Gastrocnemius medialis (tissue), 4 donors: ENCODE results near the gene JAM3. TPM values are rescaled to one million over a fixed set of nuclear protein-coding genes. Genes with fewer than 3 reads are reported as not detected.

Experiments
- ATAC-seq, 2 donors: fragments of 150-250 bp; one replicate each; pipeline ENCODE4 v1.9.1; 2016
- DNase-seq, 2 donors: peaks; one replicate each; pipeline ENCODE4 v3.0.0-alpha.2; 2019
- H3K27ac ChIP-seq, 4 donors: fragments of 200-600 bp; sonication (generic); 1 replicate in 1 of 4; 2 replicates in 3 of 4; pipeline ENCODE4 v1.5.1; 2016 to 2018; ENCODE audit warnings: mild to moderate bottlenecking in 2 of 4, moderate library complexity in 1 of 4
- H3K27me3 ChIP-seq, 3 donors: fragments of 200-600 bp; sonication (generic) in 2 of 3; 1 replicate in 1 of 3; 2 replicates in 2 of 3; pipeline versions ENCODE4 v1.5.1 to v1.6.0; 2016 to 2019; ENCODE audit warnings: mild to moderate bottlenecking in 1 of 3, moderate library complexity in 1 of 3
- H3K36me3 ChIP-seq, 2 donors: fragments of 200-600 bp; sonication (generic) in 1 of 2; one replicate each; pipeline ENCODE4 v1.5.1; 2017 to 2018
- H3K4me1 ChIP-seq, 2 donors: fragments of 200-600 bp; sonication (generic) in 1 of 2; one replicate each; pipeline ENCODE4 v1.5.1; 2016 to 2017; ENCODE audit warnings: mild to moderate bottlenecking in 2 of 2
- H3K4me3 ChIP-seq, 4 donors: fragments of 200-600 bp; sonication (generic) in 3 of 4; 1 replicate in 1 of 4; 2 replicates in 3 of 4; pipeline ENCODE4 v1.5.1; 2016 to 2019; ENCODE audit warnings: mild to moderate bottlenecking in 2 of 4
- H3K9me3 ChIP-seq, 3 donors: fragments of 200-600 bp; sonication (generic) in 2 of 3; 1 replicate in 1 of 3; 2 replicates in 2 of 3; pipeline ENCODE4 v1.5.1; 2016 to 2019
- CTCF ChIP-seq, 5 experiments: fragments of 450-650 bp in 3 of 5; fragments of 200-600 bp in 2 of 5; sonication (generic) in 2 of 5; IDR thresholded peaks in 4 of 5; conservative IDR thresholded peaks in 1 of 5; 1 replicate in 4 of 5; 2 replicates in 1 of 5; pipeline ENCODE4 v1.5.1; 2016 to 2019; ENCODE audit warnings: antibody characterized with exemption in 5 of 5, mild to moderate bottlenecking in 3 of 5, moderate library complexity in 3 of 5
- POLR2A ChIP-seq, 2 donors: fragments of 450-650 bp; IDR thresholded peaks; one replicate each; pipeline ENCODE4 v1.6.1; 2017; ENCODE audit warnings: antibody characterized with exemption in 2 of 2, mild to moderate bottlenecking in 2 of 2, moderate library complexity in 2 of 2
- in situ Hi-C, 4 donors: fragments of 200-750 bp; cut with MboI; loops; one replicate each; pipeline versions ENCODE4 v1.15.0 to v1.8.0; 2017; ENCODE audit warnings: low sequenced_read_pairs in 4 of 4
- intact Hi-C: fragments of 100-400 bp; cut with DNase I; formaldehyde crosslinking; loops from one replicate; pipeline ENCODE4 v1.15.1; 2023; ENCODE audit warnings: low total_unique reads
- total RNA-seq, 4 donors: library from RNA; depleted of rRNA; stranded (reverse); fragments of >200 nt; gene quantifications; one replicate each; pipeline versions ENCODE4 v1.1.0 to v1.2.3, GENCODE V29; 2016

Gene JAM3
- total RNA-seq, 4 donors from 2014 or later: 3.5 to 9.7 (median 6.2) TPM

DNA sequence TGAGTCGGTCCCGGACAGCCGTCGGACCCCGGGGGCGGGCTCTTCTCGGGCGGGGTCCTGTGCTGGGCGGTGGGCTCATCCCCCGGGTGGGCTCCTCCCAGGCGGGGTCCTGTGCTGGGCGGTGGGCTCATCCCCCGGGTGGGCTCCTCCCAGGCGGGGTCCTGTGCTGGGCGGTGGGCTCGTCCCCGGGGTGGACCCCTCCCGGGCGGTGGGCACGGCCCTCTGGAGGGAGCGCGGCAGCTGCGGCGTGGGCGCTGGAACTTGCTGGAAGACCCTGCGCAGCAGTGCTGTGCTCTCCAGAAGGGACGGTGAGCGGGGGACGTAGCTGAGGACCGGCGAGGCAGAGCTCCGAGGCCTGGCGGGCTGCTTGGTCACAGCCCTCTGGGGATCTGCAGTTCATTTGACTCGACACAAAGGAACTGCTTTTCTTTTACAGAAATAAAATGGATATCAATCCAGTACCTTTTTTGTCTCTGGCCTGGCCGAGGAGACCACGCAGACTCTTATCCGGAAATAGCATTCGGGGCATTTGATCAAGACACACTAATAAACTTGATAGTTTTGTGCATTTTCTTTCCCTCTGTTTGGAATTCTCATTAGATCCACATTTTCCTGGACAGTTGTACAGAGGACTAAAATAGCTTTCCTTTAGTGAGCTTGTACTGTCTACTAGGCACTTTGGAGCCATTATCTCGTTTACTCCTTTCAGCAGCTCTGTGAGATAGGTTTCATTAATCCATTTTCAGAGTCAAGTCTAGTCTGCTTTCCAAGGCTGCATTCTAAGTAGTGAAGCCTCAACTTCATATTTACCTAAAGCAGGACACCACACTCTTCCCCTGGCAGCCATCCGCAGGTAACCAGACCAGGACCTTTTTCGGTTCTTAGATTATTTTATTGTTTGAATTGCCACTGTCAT lies 812 bp downstream of the JAM3 start:
- Histone ChIP-seq H3K27me3 (peaks cover 19 to 24% (median 22%) of the 10 kb centered on the region in 3 donors), H3K9me3 (no peaks in the 10 kb centered on the region), H3K4me1 (peaks cover 0 to 9% of the 10 kb centered on the region in 2 donors), H3K4me3 (peak overlapping the region; percentile 54 to 74 (median 64)), H3K36me3 (no peaks in the 10 kb centered on the region), H3K27ac (peak overlapping the region; percentile 57 to 78 (median 67))
- ATAC-seq: peak in 1 of 2 donors; percentile 43
- no peak for DNase-seq
- intact Hi-C loops: loop anchor here (2.0 kb wide), 1 partner anchor 55 kb away; no protein-coding TSS in a partner anchor
- TF ChIP-seq POLR2A (IDR thresholded peaks at IDR 0.05): no peak
- no peak for TF ChIP-seq CTCF (IDR thresholded peaks at IDR 0.05 in 4 of 5, conservative IDR thresholded peaks at IDR 0.05 in 1 of 5)
- in situ Hi-C loops: no loop called here

DNA sequence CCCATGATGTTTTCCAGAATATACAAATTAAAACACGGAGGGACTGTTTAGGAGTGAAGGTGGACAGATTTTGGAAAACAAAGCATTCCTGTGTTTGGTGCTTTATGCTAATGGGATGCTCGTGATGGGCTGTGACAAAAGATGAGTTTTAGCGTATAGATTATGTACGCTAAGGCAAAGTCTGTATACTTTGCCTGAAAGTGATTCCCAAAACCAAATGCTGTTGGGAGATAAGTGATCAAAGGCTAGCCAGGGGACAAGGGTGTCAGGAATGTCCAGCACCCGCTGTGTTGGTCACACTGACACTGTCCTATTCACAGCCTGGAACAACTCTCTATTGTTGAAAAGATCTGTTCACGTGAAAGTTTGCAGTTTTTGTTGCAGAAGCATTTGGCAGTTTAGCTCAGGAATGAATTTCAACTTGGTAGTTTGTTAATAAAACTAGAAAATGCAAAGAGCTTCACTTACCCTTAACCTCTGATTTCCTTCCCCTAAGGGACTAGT lies 1.5 kb downstream of the JAM3 start:
- TF ChIP-seq POLR2A (IDR thresholded peaks at IDR 0.05) (no peak), CTCF (IDR thresholded peaks at IDR 0.05 in 4 of 5, conservative IDR thresholded peaks at IDR 0.05 in 1 of 5) (no peak)
- no peak overlapping the region for H3K4me3 ChIP-seq
- intact Hi-C loops: no loop called here
- no peak for ATAC-seq
- H3K4me1 ChIP-seq: peaks cover 0 to 9% of the 10 kb centered on the region in 2 donors
- in situ Hi-C loops: no loop called here
- H3K27me3 ChIP-seq: peaks cover 19 to 24% (median 22%) of the 10 kb centered on the region in 3 donors
- no peaks in the 10 kb centered on the region for H3K36me3 ChIP-seq
- no peaks in the 10 kb centered on the region for H3K9me3 ChIP-seq
- no peak overlapping the region for H3K27ac ChIP-seq
- DNase-seq: no peak

DNA sequence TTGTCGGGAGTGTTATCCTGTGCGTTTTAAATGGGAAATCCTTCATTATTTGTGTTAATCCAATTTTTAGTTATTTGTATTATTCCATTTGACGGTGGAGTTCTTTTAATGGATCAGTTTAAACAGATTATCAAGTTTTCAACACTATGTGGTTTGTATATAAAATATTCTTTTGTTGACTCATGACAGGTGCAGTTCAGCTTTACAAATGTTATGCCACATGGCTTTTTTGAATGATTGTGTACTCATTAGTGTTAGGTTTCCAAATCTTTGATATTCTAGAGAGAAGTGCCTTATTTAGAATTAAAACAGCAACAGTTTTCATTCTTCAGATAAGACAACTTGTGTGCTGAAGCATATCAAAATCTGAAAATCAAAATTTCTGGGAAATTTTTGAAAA lies 2.4 kb downstream of the JAM3 start:
- ATAC-seq (no peak), DNase-seq (no peak)
- intact Hi-C loops (no loop called here), in situ Hi-C loops (no loop called here)
- no peak overlapping the region for H3K4me3 ChIP-seq
- TF ChIP-seq POLR2A (IDR thresholded peaks at IDR 0.05) (no peak), CTCF (IDR thresholded peaks at IDR 0.05 in 4 of 5, conservative IDR thresholded peaks at IDR 0.05 in 1 of 5) (no peak)
- no peak overlapping the region for H3K27ac ChIP-seq
- peaks cover 19 to 24% (median 20%) of the 10 kb centered on the region in 3 donors for H3K27me3 ChIP-seq
- H3K36me3 ChIP-seq: no peaks in the 10 kb centered on the region
- no peaks in the 10 kb centered on the region for H3K9me3 ChIP-seq
- peaks cover 0 to 9% of the 10 kb centered on the region in 2 donors for H3K4me1 ChIP-seq

- ATAC-seq: no peak
- Histone ChIP-seq H3K27me3 (peaks cover 19 to 24% (median 20%) of the 10 kb centered on the region in 3 donors), H3K27ac (no peak overlapping the region), H3K4me1 (peaks cover 0 to 9% of the 10 kb centered on the region in 2 donors), H3K36me3 (no peaks in the 10 kb centered on the region), H3K9me3 (no peaks in the 10 kb centered on the region), H3K4me3 (no peak overlapping the region)
- in situ Hi-C loops: no loop called here
- TF ChIP-seq POLR2A (IDR thresholded peaks at IDR 0.05) (no peak), CTCF (IDR thresholded peaks at IDR 0.05 in 4 of 5, conservative IDR thresholded peaks at IDR 0.05 in 1 of 5) (no peak)
- intact Hi-C loops: no loop called here
- DNase-seq: no peak
Observed at GRCh38 chr11:134071766-134072402, 3.0 kb downstream of the JAM3 start.
